IPS-15b (cell line): Measurements from ENCODE around the gene PES1.
"Not testable (repeated sequence)": the region's sequence is repeated elsewhere in the genome, so short reads cannot be mapped to it uniquely, and the experiment has no call there.

ENCODE experiments used
- H3K27me3 ChIP-seq: one replicate; pipeline ENCODE4 v1.6.1; 2013; ENCODE audit warnings: low read length; ENCODE audit not compliant: control insufficient read depth, insufficient read depth
- H3K36me3 ChIP-seq: one replicate; pipeline ENCODE4 v1.6.1; 2013; ENCODE audit warnings: low read length; ENCODE audit not compliant: control insufficient read depth, insufficient read depth
- H3K4me1 ChIP-seq: one replicate; pipeline ENCODE4 v1.6.1; 2013; ENCODE audit warnings: mild to moderate bottlenecking, low read length; ENCODE audit not compliant: control insufficient read depth, insufficient read depth
- H3K4me3 ChIP-seq: one replicate; pipeline ENCODE4 v1.5.1; 2013; ENCODE audit warnings: low read depth, low read length
- H3K9ac ChIP-seq: one replicate; pipeline ENCODE4 v1.6.1; 2013; ENCODE audit warnings: low read depth, mild to moderate bottlenecking, low read length
- H3K9me3 ChIP-seq: one replicate; pipeline ENCODE4 v1.6.1; 2013; ENCODE audit warnings: mild to moderate bottlenecking, low read length; ENCODE audit not compliant: control insufficient read depth, insufficient read depth

Gene PES1

DNA sequence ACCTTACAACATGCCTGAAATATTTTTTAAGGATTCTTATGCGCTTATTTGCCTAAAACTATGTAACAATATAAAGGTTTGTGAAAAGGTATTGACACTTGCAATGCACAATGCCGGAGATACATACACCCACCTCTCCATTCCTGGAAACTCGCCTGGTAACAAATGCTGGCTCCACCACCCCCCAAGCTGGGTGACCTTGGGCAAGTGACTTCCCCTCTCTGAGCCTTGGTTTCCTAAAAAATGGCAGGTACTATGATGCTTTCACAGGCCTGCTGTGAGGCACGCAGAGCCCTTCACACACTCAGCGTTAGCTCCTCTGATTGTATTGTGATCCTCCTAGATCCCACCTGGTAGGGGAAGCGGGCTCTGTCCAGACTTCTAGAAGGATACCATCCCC, 19.5 kb downstream of the PES1 start:
- Histone ChIP-seq H3K4me1 (peaks cover 2% of the 10 kb centered on the region), H3K9me3 (no peaks in the 10 kb centered on the region), H3K4me3 (no peak overlapping the region), H3K27me3 (no peaks in the 10 kb centered on the region), H3K36me3 (peaks cover 15% of the 10 kb centered on the region), H3K9ac (no peak overlapping the region)

GRCh38 chr22:30569674-30570202, 22.0 kb downstream of the PES1 start:
- no peaks in the 10 kb centered on the region for H3K4me1 ChIP-seq
- no peaks in the 10 kb centered on the region for H3K9me3 ChIP-seq
- H3K9ac ChIP-seq = no peak overlapping the region
- H3K4me3 ChIP-seq = no peak overlapping the region
- H3K27me3 ChIP-seq = no peaks in the 10 kb centered on the region
- H3K36me3 ChIP-seq = no peaks in the 10 kb centered on the region

DNA sequence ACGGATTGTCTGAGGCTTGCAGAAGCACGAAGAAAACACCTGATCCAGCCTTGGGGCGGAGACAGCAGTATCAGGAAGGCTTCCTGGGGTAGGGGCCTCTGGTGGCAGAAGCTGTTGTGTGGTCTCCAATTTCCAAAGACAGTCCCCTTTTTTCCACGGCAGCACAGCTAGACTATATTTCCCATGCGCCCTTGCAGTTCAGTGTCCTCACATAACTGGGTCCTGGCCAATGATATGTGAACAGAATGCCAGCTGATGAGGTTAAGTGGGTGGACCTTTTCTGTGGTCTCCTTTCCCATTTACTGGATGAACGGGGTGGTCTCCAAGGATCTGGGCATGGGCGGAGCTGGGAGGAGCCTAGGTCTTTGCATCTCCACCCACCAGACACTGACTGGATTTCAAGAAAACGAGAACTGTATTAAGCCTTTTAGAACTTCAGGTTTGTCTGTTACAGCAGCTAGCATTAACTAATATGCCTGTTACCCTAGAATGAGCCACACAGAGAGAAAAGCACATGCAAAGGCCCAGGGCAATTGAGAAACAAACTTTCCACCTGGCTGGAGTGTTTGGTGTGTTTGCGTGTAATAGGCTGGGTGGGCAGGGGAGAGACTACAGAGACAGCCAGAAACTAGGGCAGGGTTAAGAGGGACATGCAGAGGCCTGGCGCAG, 23.4 kb downstream of the PES1 start:
- Histone ChIP-seq H3K9ac (no peak overlapping the region), H3K4me3 (no peak overlapping the region), H3K27me3 (no peaks in the 10 kb centered on the region), H3K4me1 (no peaks in the 10 kb centered on the region), H3K9me3 (no peaks in the 10 kb centered on the region), H3K36me3 (no peaks in the 10 kb centered on the region)

GRCh38 chr22:30567277-30567676, 24.4 kb downstream of the PES1 start:
- H3K9ac ChIP-seq, H3K4me1 ChIP-seq, H3K27me3 ChIP-seq, H3K4me3 ChIP-seq, H3K9me3 ChIP-seq, H3K36me3 ChIP-seq: not testable (repeated sequence)

DNA sequence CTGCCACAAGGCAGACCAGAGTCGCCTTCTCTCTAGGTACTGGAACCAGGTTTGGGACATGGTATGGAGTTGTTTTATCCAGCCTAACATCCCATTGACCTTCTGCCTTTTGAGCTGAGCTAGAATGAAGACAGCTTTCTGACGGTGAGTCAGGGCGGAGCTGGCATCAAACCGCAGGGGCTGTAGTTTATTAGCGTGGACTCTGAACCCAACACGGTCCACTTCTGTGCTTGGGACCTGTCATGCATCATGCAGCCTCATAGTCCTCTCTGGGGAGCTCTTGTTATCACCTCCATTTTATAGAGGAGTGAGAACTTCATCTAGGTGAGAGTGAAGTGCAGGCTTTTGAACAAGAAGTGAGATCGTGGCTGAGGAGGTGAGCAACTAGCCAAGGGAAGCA, 25.6 kb downstream of the PES1 start:
- Histone ChIP-seq H3K36me3 (no peaks in the 10 kb centered on the region), H3K4me3 (no peak overlapping the region), H3K9me3 (no peaks in the 10 kb centered on the region), H3K4me1 (no peaks in the 10 kb centered on the region), H3K9ac (no peak overlapping the region), H3K27me3 (no peaks in the 10 kb centered on the region)

DNA sequence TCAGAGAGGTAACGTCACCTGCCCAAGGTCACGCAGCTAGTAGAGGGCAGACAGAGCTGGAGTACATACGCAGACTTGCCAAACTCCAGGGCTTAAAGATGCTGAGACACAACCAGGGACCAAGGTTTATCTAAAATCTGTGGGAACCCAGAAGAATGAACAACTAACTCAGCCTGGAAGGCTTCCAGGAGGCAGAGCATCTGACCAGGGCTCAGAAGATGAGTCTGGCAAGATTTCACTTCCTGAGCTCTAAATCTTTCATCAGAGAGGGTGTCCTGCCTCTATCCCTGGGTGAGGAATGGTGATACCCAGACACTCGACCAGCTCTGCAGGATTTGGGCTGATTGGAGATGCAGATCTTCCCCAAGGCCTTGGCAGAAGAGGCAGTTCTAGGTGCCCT, 26.4 kb downstream of the PES1 start:
- Histone ChIP-seq H3K4me3 (no peak overlapping the region), H3K9ac (no peak overlapping the region), H3K4me1 (no peaks in the 10 kb centered on the region), H3K9me3 (no peaks in the 10 kb centered on the region), H3K27me3 (no peaks in the 10 kb centered on the region), H3K36me3 (no peaks in the 10 kb centered on the region)

DNA sequence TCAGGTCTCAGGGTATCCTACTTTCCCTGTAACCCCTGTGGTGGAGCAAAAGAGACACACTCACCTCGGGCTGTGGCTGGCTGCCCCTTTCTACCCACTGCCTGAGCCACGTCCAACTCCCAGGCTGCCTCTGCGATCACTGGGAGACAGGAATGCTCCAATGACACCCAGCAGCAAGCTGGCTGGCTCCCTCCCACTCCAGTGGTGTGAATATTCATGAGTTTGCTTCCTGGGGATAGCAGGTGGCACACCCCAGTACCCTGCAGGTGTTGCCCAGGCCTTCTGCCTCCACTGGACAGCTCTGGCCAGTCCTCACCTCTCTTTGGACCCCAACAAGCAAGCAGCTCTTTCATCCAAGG, 27.0 kb downstream of the PES1 start:
- Histone ChIP-seq H3K9me3 (no peaks in the 10 kb centered on the region), H3K36me3 (no peaks in the 10 kb centered on the region), H3K4me1 (no peaks in the 10 kb centered on the region), H3K27me3 (no peaks in the 10 kb centered on the region), H3K9ac (no peak overlapping the region), H3K4me3 (no peak overlapping the region)

GRCh38 chr22:30564045-30564760, 27.5 kb downstream of the PES1 start:
- H3K36me3 ChIP-seq = no peaks in the 10 kb centered on the region
- no peaks in the 10 kb centered on the region for H3K27me3 ChIP-seq
- no peaks in the 10 kb centered on the region for H3K4me1 ChIP-seq
- no peak overlapping the region for H3K4me3 ChIP-seq
- no peaks in the 10 kb centered on the region for H3K9me3 ChIP-seq
- H3K9ac ChIP-seq = no peak overlapping the region

GRCh38 chr22:30562366-30562765, 29.3 kb downstream of the PES1 start:
- H3K9ac ChIP-seq = no peak overlapping the region
- H3K4me1 ChIP-seq = no peaks in the 10 kb centered on the region
- H3K36me3 ChIP-seq = no peaks in the 10 kb centered on the region
- no peak overlapping the region for H3K4me3 ChIP-seq
- no peaks in the 10 kb centered on the region for H3K27me3 ChIP-seq
- H3K9me3 ChIP-seq = no peaks in the 10 kb centered on the region

GRCh38 chr22:30561402-30562189, 30.1 kb downstream of the PES1 start:
- no peaks in the 10 kb centered on the region for H3K27me3 ChIP-seq
- H3K9ac ChIP-seq = no peak overlapping the region
- H3K4me3 ChIP-seq = no peak overlapping the region
- no peaks in the 10 kb centered on the region for H3K9me3 ChIP-seq
- H3K4me1 ChIP-seq = no peaks in the 10 kb centered on the region
- H3K36me3 ChIP-seq = no peaks in the 10 kb centered on the region

- H3K9ac ChIP-seq, H3K4me3 ChIP-seq, H3K9me3 ChIP-seq, H3K36me3 ChIP-seq, H3K4me1 ChIP-seq, H3K27me3 ChIP-seq: not testable (repeated sequence)
These were observed 31.0 kb downstream of the PES1 start for GRCh38 chr22:30560643-30561202.
